ENCODE data around the gene ANAPC16. TPM values are rescaled to one million over a fixed set of nuclear protein-coding genes. Genes with fewer than 3 reads are reported as not detected.
A peak's percentile ranks its signal among the peaks of the same experiment; 100 is the strongest.

ANAPC16 gene
- total RNA-seq, 1 donor from 2014 or later: 37.0 TPM

DNA sequence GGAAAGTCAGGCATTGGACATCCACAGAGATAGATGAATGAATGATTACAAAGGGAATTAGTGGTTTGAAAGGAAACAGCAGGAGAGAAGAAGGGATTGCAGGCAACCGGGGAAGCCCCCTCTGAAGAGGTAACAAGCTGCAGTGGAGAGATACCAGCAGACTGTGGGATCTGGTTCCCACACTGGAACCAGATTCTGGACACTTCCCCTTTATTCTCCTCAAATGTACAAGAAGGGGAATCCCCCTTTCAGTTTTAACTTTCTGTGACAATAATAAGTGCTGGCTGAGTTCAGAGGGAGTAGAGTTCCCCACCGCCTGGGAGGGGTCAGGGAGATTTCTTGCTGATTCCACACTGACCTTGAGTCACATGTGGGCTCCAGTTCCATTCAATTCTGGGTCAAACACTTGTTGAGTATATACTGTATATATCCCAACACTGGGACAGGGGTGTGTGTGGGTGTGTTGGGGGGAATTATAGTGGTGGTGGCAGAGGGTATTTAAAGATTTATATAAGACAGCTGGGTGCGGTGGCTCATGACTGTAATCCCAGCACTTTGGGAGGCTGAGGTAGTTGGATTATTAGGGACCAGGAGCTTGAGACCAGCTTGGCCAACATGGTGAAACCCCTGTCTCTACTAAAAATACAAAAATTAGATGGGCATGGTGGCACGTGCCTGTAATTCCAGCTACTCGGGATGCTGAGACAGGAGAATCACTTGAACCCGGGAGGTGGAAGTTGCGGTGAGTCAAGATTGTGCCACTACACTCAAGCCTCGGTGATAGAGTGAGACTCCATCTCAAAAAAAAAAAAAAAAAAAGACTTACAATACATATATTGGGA is 41.5 kb downstream of the ANAPC16 start:
- H3K27ac Mint-ChIP-seq (ENCODE audit: unreplicated experiment): no peak overlapping the region
- DNase-seq: no peak
- H3K4me1 Mint-ChIP-seq (ENCODE audit: low read depth, unreplicated experiment): peaks cover 45% of the 10 kb centered on the region

DNA sequence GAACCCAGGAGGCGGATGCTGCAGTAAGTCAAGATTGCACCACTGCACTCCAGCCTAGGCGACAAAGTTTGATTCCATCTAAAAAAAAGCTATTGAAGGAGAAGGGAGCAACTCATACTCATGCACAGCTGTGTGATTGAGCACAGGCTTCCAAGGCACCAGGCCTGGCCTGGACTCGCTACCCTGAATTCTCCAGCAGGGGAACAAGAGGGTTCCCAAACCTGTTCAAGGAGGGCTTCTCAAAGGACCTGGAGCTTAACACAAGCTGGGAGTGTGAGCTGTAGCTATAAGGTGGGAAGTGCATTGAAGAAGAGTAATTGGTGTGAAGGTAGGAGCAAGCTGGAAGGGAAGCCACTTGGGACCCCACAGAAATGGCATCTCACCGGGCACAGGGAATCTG is 42.8 kb downstream of the ANAPC16 start:
- TF ChIP-seq, protein P1, sequence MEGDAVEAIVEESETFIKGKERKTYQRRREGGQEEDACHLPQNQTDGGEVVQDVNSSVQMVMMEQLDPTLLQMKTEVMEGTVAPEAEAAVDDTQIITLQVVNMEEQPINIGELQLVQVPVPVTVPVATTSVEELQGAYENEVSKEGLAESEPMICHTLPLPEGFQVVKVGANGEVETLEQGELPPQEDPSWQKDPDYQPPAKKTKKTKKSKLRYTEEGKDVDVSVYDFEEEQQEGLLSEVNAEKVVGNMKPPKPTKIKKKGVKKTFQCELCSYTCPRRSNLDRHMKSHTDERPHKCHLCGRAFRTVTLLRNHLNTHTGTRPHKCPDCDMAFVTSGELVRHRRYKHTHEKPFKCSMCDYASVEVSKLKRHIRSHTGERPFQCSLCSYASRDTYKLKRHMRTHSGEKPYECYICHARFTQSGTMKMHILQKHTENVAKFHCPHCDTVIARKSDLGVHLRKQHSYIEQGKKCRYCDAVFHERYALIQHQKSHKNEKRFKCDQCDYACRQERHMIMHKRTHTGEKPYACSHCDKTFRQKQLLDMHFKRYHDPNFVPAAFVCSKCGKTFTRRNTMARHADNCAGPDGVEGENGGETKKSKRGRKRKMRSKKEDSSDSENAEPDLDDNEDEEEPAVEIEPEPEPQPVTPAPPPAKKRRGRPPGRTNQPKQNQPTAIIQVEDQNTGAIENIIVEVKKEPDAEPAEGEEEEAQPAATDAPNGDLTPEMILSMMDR (IDR thresholded peaks at IDR 0.05; ENCODE audit: partially characterized antibody, unreplicated experiment): no peak
- Mint-ChIP-seq H3K4me3 (ENCODE audit: unreplicated experiment) (peak overlapping the region; percentile 55), H3K36me3 (ENCODE audit: unreplicated experiment) (no peaks in the 10 kb centered on the region), H3K27me3 (ENCODE audit: unreplicated experiment) (peaks cover 2% of the 10 kb centered on the region), H3K4me1 (ENCODE audit: low read depth, unreplicated experiment) (peaks cover 41% of the 10 kb centered on the region), H3K9me3 (ENCODE audit: unreplicated experiment) (peaks cover 12% of the 10 kb centered on the region), H3K27ac (ENCODE audit: unreplicated experiment) (peak overlapping the region; percentile 75)
- no peak for DNase-seq

More for the DNA sequence above, 41.5 kb downstream of the ANAPC16 start:
- H3K9me3 Mint-ChIP-seq (ENCODE audit: unreplicated experiment): peaks cover 12% of the 10 kb centered on the region
- peaks cover 2% of the 10 kb centered on the region for H3K27me3 Mint-ChIP-seq (ENCODE audit: unreplicated experiment)
- no peaks in the 10 kb centered on the region for H3K36me3 Mint-ChIP-seq (ENCODE audit: unreplicated experiment)
- TF ChIP-seq, protein P1 (IDR thresholded peaks at IDR 0.05; ENCODE audit: partially characterized antibody, unreplicated experiment): no peak
- no peak overlapping the region for H3K4me3 Mint-ChIP-seq (ENCODE audit: unreplicated experiment)

DNA sequence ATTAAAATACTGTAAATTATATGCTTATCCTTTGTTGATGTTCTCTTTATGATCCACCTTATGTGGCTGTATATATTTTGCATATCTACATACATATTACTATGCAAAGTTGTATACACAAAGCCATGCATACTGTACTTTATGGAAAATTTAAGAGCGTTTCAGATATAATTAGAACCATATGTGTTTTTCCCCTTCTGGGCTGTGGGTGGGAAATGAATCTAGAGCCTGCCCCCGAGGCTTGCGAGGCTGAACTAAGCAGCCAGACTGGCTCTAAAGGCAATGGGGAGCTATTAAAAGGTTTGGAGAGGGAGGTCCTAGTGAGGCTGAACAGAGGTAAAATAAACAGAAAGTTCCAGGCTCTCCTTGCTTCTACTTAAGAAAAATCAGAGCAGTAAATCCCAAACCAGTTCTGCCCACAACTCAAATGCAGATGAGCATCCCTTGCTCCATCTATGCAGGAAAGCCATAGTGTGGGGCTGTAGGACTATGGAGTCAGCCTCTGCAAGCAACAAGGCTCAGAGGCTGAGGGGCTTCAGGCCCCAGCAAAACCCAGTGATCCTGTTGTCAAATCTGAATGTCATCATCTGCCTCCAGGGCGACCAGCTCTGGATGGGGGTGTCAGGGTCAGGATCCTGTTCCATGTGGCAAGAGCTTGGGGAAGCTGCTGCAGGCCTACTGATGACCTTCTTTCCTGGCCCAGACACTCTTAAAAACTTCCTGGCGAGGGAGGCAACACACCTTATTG is 43.9 kb downstream of the ANAPC16 start:
- Mint-ChIP-seq H3K27me3 (ENCODE audit: unreplicated experiment) (peaks cover 2% of the 10 kb centered on the region), H3K4me1 (ENCODE audit: low read depth, unreplicated experiment) (peaks cover 40% of the 10 kb centered on the region), H3K9me3 (ENCODE audit: unreplicated experiment) (peaks cover 12% of the 10 kb centered on the region), H3K4me3 (ENCODE audit: unreplicated experiment) (peak overlapping the region; percentile 83), H3K27ac (ENCODE audit: unreplicated experiment) (peak overlapping the region; percentile 98), H3K36me3 (ENCODE audit: unreplicated experiment) (no peaks in the 10 kb centered on the region)
- peak; percentile 27 for DNase-seq
- TF ChIP-seq, protein P1 (IDR thresholded peaks at IDR 0.05; ENCODE audit: partially characterized antibody, unreplicated experiment): no peak

DNA sequence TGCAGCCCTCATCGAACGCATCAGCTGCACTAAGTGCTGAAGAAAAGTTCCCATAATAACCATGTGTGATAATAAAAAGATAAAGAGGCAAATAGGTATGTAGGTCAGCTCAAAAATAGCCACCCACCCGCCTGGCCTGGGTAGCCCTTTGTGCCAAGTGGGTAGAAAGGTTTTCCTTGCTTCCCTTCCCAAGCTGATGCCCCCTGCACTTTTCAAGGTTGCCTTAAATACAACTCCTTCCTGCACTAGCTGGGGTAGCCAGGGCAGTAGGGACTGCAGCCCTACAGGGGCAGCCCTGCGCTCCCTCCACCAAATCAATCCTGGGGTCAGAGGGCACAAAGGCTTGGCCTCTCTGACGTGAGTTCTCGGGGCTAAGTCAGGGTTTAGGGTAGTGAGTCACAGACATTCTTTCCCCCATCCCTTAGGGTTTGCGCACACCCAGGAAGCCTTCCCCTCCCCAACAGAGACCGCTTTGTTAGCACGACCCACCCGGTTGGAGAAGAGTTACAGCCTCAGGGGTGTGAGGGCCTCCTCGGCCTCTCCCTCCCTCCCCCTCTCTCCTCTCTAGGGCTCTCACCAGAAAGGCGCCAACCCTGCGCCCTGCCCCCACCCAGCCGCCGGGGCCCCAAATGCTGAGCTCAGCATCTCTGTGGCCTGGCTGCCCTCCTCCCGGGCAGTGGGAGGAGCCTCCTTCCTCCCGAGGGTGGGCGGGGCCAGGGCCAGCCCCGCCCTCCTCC is 44.6 kb downstream of the ANAPC16 start:
- Mint-ChIP-seq H3K36me3 (ENCODE audit: unreplicated experiment) (no peaks in the 10 kb centered on the region), H3K9me3 (ENCODE audit: unreplicated experiment) (peaks cover 12% of the 10 kb centered on the region), H3K4me3 (ENCODE audit: unreplicated experiment) (peak overlapping the region; percentile 83), H3K4me1 (ENCODE audit: low read depth, unreplicated experiment) (peaks cover 33% of the 10 kb centered on the region), H3K27ac (ENCODE audit: unreplicated experiment) (peak overlapping the region; percentile 98), H3K27me3 (ENCODE audit: unreplicated experiment) (peaks cover 2% of the 10 kb centered on the region)
- TF ChIP-seq, protein P1 (IDR thresholded peaks at IDR 0.05; ENCODE audit: partially characterized antibody, unreplicated experiment): no peak
- peak; percentile 96 for DNase-seq

Data from glutamatergic neuron (in vitro differentiated cells).